ENCODE results near the gene GMPS. TPM values are rescaled to one million over a fixed set of nuclear protein-coding genes. Genes with fewer than 3 reads are reported as not detected.

The GMPS gene
- total and polyA plus RNA-seq, 2 of the 13 experiments (the other 11 are each of a cell fraction or from before 2014, with no cell fraction given), result 29.6 to 85.5 TPM

GRCh38 chr3:155854141-155854940 lies 16.1 kb upstream of the GMPS start, which contains the start of gene SLC33A1 (continued):
- TF ChIP-seq AKNA (CRISPR knock-in tag; IDR thresholded peaks at IDR 0.05; ENCODE audit: borderline replicate concordance) (no peak), ZNF142 (CRISPR knock-in tag; IDR thresholded peaks at IDR 0.05) (peak; percentile 65; the same call in 1 of the 2 replicates), ZNF10 (CRISPR knock-in tag; IDR thresholded peaks at IDR 0.05; ENCODE audit: borderline replicate concordance, low read depth) (no peak), ZNF263 (CRISPR knock-in tag; IDR thresholded peaks at IDR 0.05) (no peak), EHMT2 (IDR thresholded peaks at IDR 0.05; ENCODE audit: borderline replicate concordance, low read depth, low read length) (peak; percentile 79; the same call in 1 of the 2 replicates), KDM4B (CRISPR knock-in tag; IDR thresholded peaks at IDR 0.05) (no peak; the same call in 1 of the 2 replicates), HOXA9 (CRISPR knock-in tag; IDR thresholded peaks at IDR 0.05; ENCODE audit: borderline replicate concordance) (no peak), ZSCAN9 (CRISPR knock-in tag; IDR thresholded peaks at IDR 0.05; ENCODE audit: borderline replicate concordance) (peak; percentile 98), USF2 (IDR thresholded peaks at IDR 0.05; ENCODE audit: low read depth, low read length) (peak; percentile 99), USF2 (CRISPR knock-in tag; IDR thresholded peaks at IDR 0.05; ENCODE audit: borderline replicate concordance) (peak; percentile 98; the same call in 1 of the 2 replicates), RNF219 (CRISPR knock-in tag; IDR thresholded peaks at IDR 0.05) (peak; percentile 97), SIX1 (CRISPR knock-in tag; IDR thresholded peaks at IDR 0.05; ENCODE audit: borderline replicate concordance) (peak; percentile 61; the same call in 1 of the 2 replicates), ARNT (IDR thresholded peaks at IDR 0.05) (no peak)
